Cardiac fibroblast (primary cell): ENCODE data around the gene PUSL1.

ENCODE experiments used
- DNase-seq, 2 donors: peaks; one replicate each; pipeline versions ENCODE4 v3.0.0 to v3.0.0-alpha.2; 2010; ENCODE audit warnings: low read depth in 2 of 2
- H3K4me3 ChIP-seq, 2 donors: replicated peaks in 1 of 2; 1 replicate in 1 of 2; 2 replicates in 1 of 2; pipeline ENCODE4 v1.5.1; 2011; ENCODE audit warnings: low read depth in 2 of 2, low read length in 2 of 2, mild to moderate bottlenecking in 2 of 2, moderate library complexity in 1 of 2
- TF ChIP-seq, protein P1 (sequence below): IDR thresholded peaks from one replicate; pipeline ENCODE4 v1.5.1; 2011; ENCODE audit warnings: low read depth, mild to moderate bottlenecking, low read length, inconsistent platforms

PUSL1 gene

DNA sequence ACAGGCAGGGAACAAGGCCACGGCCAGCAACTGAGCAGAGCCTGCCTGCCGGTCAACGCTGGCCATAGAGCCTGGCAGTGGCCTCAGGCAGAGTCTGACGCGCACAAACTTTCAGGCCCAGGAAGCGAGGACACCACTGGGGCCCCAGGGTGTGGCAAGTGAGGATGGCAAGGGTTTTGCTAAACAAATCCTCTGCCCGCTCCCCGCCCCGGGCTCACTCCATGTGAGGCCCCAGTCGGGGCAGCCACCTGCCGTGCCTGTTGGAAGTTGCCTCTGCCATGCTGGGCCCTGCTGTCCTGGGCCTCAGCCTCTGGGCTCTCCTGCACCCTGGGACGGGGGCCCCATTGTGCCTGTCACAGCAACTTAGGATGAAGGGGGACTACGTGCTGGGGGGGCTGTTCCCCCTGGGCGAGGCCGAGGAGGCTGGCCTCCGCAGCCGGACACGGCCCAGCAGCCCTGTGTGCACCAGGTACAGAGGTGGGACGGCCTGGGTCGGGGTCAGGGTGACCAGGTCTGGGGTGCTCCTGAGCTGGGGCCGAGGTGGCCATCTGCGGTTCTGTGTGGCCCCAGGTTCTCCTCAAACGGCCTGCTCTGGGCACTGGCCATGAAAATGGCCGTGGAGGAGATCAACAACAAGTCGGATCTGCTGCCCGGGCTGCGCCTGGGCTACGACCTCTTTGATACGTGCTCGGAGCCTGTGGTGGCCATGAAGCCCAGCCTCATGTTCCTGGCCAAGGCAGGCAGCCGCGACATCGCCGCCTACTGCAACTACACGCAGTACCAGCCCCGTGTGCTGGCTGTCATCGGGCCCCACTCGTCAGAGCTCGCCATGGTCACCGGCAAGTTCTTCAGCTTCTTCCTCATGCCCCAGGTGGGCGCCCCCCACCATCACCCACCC, 22.9 kb downstream of the PUSL1 start, which contains the start of gene TAS1R3:
Gene TAS1R3, plus strand, starts transcription at position 213 of the 898 bp plus-strand sequence. Its CDS starts 66 bp downstream, at position 279.
- TF ChIP-seq, protein P1, sequence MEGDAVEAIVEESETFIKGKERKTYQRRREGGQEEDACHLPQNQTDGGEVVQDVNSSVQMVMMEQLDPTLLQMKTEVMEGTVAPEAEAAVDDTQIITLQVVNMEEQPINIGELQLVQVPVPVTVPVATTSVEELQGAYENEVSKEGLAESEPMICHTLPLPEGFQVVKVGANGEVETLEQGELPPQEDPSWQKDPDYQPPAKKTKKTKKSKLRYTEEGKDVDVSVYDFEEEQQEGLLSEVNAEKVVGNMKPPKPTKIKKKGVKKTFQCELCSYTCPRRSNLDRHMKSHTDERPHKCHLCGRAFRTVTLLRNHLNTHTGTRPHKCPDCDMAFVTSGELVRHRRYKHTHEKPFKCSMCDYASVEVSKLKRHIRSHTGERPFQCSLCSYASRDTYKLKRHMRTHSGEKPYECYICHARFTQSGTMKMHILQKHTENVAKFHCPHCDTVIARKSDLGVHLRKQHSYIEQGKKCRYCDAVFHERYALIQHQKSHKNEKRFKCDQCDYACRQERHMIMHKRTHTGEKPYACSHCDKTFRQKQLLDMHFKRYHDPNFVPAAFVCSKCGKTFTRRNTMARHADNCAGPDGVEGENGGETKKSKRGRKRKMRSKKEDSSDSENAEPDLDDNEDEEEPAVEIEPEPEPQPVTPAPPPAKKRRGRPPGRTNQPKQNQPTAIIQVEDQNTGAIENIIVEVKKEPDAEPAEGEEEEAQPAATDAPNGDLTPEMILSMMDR, result no peak
- H3K4me3 ChIP-seq, result no peak within 1 kb of the TSS
- no peak for DNase-seq

DNA sequence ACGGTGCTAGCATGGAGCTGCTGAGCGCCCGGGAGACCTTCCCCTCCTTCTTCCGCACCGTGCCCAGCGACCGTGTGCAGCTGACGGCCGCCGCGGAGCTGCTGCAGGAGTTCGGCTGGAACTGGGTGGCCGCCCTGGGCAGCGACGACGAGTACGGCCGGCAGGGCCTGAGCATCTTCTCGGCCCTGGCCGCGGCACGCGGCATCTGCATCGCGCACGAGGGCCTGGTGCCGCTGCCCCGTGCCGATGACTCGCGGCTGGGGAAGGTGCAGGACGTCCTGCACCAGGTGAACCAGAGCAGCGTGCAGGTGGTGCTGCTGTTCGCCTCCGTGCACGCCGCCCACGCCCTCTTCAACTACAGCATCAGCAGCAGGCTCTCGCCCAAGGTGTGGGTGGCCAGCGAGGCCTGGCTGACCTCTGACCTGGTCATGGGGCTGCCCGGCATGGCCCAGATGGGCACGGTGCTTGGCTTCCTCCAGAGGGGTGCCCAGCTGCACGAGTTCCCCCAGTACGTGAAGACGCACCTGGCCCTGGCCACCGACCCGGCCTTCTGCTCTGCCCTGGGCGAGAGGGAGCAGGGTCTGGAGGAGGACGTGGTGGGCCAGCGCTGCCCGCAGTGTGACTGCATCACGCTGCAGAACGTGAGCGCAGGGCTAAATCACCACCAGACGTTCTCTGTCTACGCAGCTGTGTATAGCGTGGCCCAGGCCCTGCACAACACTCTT, 23.8 kb downstream of the PUSL1 start:
- TF ChIP-seq, protein P1, result no peak
- DNase-seq, result no peak
- no peak overlapping the region for H3K4me3 ChIP-seq

DNA sequence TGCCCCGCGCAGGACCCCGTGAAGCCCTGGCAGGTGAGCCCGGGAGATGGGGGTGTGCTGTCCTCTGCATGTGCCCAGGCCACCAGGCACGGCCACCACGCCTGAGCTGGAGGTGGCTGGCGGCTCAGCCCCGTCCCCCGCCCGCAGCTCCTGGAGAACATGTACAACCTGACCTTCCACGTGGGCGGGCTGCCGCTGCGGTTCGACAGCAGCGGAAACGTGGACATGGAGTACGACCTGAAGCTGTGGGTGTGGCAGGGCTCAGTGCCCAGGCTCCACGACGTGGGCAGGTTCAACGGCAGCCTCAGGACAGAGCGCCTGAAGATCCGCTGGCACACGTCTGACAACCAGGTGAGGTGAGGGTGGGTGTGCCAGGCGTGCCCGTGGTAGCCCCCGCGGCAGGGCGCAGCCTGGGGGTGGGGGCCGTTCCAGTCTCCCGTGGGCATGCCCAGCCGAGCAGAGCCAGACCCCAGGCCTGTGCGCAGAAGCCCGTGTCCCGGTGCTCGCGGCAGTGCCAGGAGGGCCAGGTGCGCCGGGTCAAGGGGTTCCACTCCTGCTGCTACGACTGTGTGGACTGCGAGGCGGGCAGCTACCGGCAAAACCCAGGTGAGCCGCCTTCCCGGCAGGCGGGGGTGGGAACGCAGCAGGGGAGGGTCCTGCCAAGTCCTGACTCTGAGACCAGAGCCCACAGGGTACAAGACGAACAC, 24.5 kb downstream of the PUSL1 start:
- no peak overlapping the region for H3K4me3 ChIP-seq
- no peak for DNase-seq
- TF ChIP-seq, protein P1, result no peak

DNA sequence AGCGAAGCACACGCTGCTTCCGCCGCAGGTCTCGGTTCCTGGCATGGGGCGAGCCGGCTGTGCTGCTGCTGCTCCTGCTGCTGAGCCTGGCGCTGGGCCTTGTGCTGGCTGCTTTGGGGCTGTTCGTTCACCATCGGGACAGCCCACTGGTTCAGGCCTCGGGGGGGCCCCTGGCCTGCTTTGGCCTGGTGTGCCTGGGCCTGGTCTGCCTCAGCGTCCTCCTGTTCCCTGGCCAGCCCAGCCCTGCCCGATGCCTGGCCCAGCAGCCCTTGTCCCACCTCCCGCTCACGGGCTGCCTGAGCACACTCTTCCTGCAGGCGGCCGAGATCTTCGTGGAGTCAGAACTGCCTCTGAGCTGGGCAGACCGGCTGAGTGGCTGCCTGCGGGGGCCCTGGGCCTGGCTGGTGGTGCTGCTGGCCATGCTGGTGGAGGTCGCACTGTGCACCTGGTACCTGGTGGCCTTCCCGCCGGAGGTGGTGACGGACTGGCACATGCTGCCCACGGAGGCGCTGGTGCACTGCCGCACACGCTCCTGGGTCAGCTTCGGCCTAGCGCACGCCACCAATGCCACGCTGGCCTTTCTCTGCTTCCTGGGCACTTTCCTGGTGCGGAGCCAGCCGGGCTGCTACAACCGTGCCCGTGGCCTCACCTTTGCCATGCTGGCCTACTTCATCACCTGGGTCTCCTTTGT, 25.3 kb downstream of the PUSL1 start:
- no peak overlapping the region for H3K4me3 ChIP-seq
- DNase-seq, result no peak
- TF ChIP-seq, protein P1, result no peak

DNA sequence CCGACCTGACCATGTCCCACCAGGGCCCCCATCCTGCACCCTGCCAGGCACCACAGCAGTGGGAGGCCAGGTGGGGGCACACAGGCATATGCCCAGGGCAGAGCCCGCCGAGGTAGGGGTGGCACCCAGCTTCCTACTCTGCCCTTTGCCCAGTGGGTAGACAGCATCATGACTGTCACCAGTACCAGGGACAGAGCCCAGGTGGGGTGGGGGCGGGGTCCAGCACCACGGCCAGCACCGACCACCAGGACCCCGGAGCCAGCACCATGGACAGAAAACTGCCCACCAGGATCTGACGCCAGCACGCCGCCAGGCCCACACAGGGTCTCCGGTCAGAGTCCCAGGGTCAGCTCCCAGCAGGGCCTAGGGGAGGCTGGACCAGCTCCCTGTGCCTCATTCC, 26.4 kb downstream of the PUSL1 start:
- no peak for DNase-seq
- no peak overlapping the region for H3K4me3 ChIP-seq
- TF ChIP-seq, protein P1, result no peak

DNA sequence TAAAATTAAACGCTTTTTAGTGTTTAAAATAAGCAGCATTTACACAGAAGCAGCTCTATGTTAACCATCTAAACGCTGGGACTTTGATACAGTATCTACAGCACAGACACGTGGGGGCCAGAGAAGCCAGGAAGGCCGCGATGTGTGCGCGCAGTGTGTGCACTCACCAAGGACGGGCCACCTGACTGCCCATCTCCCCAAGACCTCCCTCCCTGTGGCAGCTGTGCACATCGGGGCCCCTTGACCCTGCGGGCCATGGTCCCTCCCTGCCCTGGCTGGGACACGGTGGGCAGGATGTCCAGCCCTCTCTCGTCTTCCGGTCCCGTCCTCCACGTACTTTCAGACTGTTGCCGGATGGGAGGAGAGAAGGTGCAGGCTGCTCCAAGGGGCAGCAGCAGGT, 26.9 kb downstream of the PUSL1 start:
- TF ChIP-seq, protein P1, result no peak
- DNase-seq, result no peak
- H3K4me3 ChIP-seq, result no peak overlapping the region
